ENCODE data around the gene GNG7.
"Not testable (repeated sequence)": the region's sequence is repeated elsewhere in the genome, so short reads cannot be mapped to it uniquely, and the experiment has no call there.

GNG7 gene

GRCh38 chr19:2611483-2612464 lies 90.7 kb downstream of the GNG7 start:
- no peak overlapping the region for H3K27ac ChIP-seq
- no peak for TF ChIP-seq ZFX (IDR thresholded peaks at IDR 0.05)
- peak; percentile 79 for TF ChIP-seq CTCF (conservative IDR thresholded peaks at IDR 0.05)

DNA sequence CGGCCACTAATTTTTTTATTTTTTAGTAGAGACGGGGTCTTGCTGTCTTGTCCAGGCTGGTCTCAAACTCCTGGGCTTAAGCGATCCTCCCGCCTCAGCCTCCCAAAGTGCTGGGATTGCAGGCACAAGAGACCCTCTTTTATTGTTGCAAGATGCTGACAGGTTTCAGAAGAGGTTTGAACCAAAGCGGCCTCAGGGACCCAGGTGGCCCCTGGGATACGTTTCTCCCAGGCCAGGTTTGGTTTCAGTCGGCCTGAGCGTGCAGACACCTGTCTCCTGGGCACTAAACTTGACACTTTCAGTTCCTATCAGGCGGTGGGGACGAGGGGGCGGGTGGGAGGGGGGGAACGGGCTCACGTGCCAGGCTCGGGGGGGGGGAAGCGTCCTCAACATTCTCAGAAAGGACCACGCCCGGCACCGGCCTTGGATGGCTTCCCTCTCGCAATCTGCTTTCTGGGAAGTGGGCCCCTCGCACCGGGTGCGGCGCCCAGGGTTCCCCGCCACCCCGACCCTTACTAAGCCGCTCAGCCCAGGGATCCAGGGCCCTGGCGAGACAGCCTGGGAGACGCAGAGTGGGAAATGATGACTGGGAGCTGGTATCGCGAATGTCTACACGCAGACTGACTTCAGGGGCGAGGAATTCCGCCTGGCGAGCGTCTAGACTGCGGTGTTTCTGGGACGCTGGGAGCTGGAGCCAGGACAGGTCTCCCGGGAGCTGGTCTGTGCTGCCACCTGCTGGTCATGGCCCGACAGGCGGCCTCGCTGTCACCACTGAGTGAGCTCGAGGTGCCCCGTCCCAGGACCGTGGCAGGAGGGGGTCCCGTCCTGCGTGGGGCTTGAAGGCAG lies 91.6 kb downstream of the GNG7 start:
- TF ChIP-seq CTCF (conservative IDR thresholded peaks at IDR 0.05) = peak; percentile 98
- TF ChIP-seq ZFX (IDR thresholded peaks at IDR 0.05) = no peak
- peak overlapping the region; percentile 20; the same call in 1 of the 2 replicates for H3K27ac ChIP-seq

DNA sequence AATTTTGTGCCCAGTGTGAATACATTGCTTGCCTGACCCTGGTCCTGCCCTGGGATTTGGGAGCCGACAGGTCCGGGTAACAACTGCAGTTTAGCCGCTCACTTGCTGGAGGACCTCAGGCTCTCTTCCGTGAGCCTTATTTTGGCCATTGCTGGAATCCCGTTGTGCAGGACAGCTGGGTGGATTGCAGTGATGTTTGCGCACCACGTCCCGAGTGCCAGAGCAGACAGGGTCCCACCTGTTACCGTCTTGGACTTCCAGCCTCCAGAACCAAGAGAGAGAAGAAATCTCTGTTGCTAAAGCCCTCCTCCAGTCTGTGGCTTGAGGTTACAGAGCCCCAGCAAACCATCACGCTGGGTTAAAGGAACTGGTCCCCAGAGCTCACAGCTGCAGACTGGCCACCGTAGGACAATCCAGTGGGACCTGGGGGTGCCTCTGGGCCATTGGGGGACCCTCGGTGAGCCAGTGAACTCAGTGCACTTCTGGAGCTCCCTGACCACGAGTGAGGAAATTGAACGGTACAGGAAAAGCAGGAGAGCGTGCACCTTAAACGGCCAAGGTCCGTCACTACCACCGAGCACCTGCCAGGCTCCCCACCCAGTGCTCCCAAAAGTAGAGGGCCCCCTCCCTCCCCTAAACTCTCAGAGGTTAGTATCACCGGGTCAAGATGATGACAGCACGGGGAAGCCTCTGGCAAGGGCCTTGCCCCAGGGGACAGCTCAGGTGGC lies 92.9 kb downstream of the GNG7 start:
- no peak overlapping the region for H3K27ac ChIP-seq
- no peak for TF ChIP-seq CTCF (conservative IDR thresholded peaks at IDR 0.05)
- no peak for TF ChIP-seq ZFX (IDR thresholded peaks at IDR 0.05)

GRCh38 chr19:2609034-2609388 lies 93.5 kb downstream of the GNG7 start:
- not testable (repeated sequence) for H3K27ac ChIP-seq

GRCh38 chr19:2608602-2608922 lies 93.9 kb downstream of the GNG7 start:
- no peak for TF ChIP-seq ZFX (IDR thresholded peaks at IDR 0.05)
- TF ChIP-seq CTCF (conservative IDR thresholded peaks at IDR 0.05) = no peak
- H3K27ac ChIP-seq = no peak overlapping the region

DNA sequence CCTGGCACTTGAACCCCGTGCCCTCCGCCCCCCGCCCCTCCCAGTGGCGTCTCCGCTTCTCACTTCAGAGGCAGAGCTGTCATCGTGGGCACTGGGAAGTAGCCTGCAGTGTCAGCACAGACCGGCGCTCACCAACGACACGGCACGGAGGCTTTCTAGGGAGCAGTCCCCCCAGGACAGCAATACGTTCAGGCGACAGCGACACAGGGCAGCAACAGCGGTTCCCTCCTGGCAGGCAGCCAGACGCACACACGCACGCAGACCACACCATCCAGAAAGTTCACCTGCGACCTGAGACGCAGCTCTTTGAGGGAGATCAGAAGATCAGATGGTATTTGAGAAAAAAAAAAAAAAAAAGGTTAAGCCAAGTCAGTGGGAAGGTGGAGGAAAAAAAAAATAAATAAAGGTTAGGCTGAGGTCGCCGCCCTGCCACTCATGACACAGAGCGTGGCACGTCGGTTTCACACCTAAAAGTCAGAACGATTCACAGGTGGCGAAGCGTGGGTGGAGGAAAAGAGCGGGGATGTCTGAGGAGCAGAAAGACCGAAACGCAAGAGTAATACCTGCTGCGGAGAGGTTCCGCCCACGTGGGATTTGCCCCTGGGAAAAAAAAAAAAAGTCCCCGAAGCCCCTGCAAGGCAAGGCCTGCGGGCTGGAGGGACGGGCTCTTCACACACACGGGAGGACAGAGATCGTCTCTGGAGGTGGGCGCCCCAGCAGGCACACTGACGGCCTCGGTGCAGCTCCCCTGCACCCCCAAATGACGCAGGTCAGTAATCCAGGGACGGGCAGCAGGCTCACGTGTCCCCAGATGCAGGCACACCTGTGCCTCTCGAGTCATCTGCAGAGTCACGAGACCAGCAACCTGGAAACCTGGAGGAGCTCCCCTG lies 94.5 kb downstream of the GNG7 start:
- no peak overlapping the region for H3K27ac ChIP-seq

GRCh38 chr19:2606774-2607173 lies 95.7 kb downstream of the GNG7 start:
- not testable (repeated sequence) for H3K27ac ChIP-seq

More for the DNA sequence above, 94.5 kb downstream of the GNG7 start:
- no peak for TF ChIP-seq CTCF (conservative IDR thresholded peaks at IDR 0.05)
- TF ChIP-seq ZFX (IDR thresholded peaks at IDR 0.05) = no peak

DNA sequence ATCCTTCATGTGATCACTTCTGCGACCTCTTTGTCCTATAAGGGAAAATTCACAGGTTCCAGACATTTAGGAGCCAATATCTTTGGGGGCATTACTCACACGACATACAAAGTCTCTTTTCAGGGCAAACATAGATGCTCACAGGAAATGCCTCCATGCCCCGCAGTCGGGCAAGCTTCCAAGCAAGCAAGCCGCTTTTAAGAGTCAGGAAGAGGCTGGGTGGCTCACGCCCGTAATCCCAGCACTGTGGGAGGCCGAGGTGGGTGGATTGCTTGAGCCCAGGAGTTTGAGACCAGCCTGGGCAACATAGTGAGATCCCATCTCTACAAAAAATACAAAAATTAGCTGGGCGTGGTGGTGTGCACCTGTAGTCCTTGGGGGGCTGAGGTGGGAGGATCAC lies 96.6 kb downstream of the GNG7 start:
- H3K27ac ChIP-seq = not testable (repeated sequence)

All from C4-2B (cell line).